K562 (cell line): ENCODE data around the gene ADORA1. TPM values are rescaled to one million over a fixed set of nuclear protein-coding genes. Genes with fewer than 3 reads are reported as not detected.

Source experiments
- ATAC-seq: fragments of 200-7000 bp; cut with Tn5 transposase; 3 replicates; pipeline ENCODE4 v1.9.1; 2020; ENCODE audit warnings: moderate library complexity
- BruUV-seq: library from RNA; stranded (reverse); fragments of 400-500 nt; replicated peaks from 2 replicates; lab custom pipeline; 2021; lab: Mats Ljungman, UMichigan
- CTCF ChIA-PET: fragments of 300-600 bp; formaldehyde crosslinking; extraction: SDS; loops from one replicate; lab custom pipeline; 2021; ENCODE audit warnings: low intra/inter-chr PET ratio; lab: Yijun Ruan, JAX
- POLR2A ChIA-PET: fragments of 300-600, 350-650 bp; sonication (Branson Sonifier 250); formaldehyde crosslinking; extraction: SDS; loops from one replicate; lab custom pipeline; 2021; ENCODE audit warnings: antibody characterized with exemption, inconsistent platforms; lab: Yijun Ruan, JAX
- DNase-seq, 4 experiments: peaks; one replicate each; pipeline versions ENCODE4 v3.0.0 to v3.0.0-alpha.2; 2011 to 2018; ENCODE audit warnings: low spot score in 3 of 4, mixed read lengths in 3 of 4; ENCODE audit errors: extremely low read depth in 1 of 4
- FAIRE-seq: peaks from 2 replicates; lab custom pipeline; 2011; peaks lifted over from hg19 to GRCh38; lab: Jason Lieb, UNC
- H2AFZ ChIP-seq: 2 replicates; pipeline ENCODE4 v1.6.0; 2011; ENCODE audit warnings: low read depth, low read length, control low read depth, inconsistent platforms
- H3K27ac ChIP-seq: fragments of 200-600 bp; 3 replicates; pipeline ENCODE4 v1.8.0; 2011; ENCODE audit warnings: low read depth, mild to moderate bottlenecking, control low read depth, inconsistent platforms, low read length, moderate library complexity, mixed read lengths; ENCODE audit errors: extremely low read depth
- H3K27me3 ChIP-seq, 2 experiments: fragments of 300-600 bp in 1 of 2; 2 replicates in 1 of 2; 3 replicates in 1 of 2; pipeline versions ENCODE4 v1.6.0 to v1.8.0; 2011; ENCODE audit warnings: inconsistent platforms in 2 of 2, low read length in 2 of 2, mild to moderate bottlenecking in 1 of 2, mixed read lengths in 1 of 2, moderate library complexity in 1 of 2; ENCODE audit not compliant: control insufficient read depth in 2 of 2, insufficient read depth in 2 of 2
- H3K36me3 ChIP-seq: fragments of 300-600 bp; 3 replicates; pipeline ENCODE4 v1.8.0; 2011; ENCODE audit warnings: mild to moderate bottlenecking, low read length, inconsistent platforms; ENCODE audit not compliant: control insufficient read depth, insufficient read depth
- H3K4me1 ChIP-seq, 2 experiments: fragments of 200-600 bp in 1 of 2; replicated peaks in 1 of 2; 2 replicates in 1 of 2; 3 replicates in 1 of 2; pipeline versions ENCODE4 v1.5.1 to v1.8.0; 2011; ENCODE audit warnings: inconsistent platforms in 2 of 2, low read length in 2 of 2, mild to moderate bottlenecking in 1 of 2, mixed read lengths in 1 of 2, moderate library complexity in 1 of 2; ENCODE audit not compliant: control insufficient read depth in 2 of 2, insufficient read depth in 2 of 2
- H3K4me2 ChIP-seq: 2 replicates; pipeline ENCODE4 v1.6.1; 2011; ENCODE audit warnings: low read length, control low read depth, inconsistent platforms, mixed read lengths; ENCODE audit not compliant: insufficient read depth
- H3K4me3 ChIP-seq: fragments of 200-600 bp; sonication (generic), shearing (Covaris generic); 2 replicates; pipeline ENCODE4 v1.5.1; 2016; ENCODE audit warnings: control low read depth, inconsistent platforms
- H3K79me2 ChIP-seq: fragments of 200-600 bp; 3 replicates; pipeline ENCODE4 v1.8.0; 2011; ENCODE audit warnings: low read length, inconsistent platforms; ENCODE audit not compliant: control insufficient read depth, insufficient read depth
- H3K9ac ChIP-seq, 2 experiments: 2 replicates each; pipeline versions ENCODE4 v1.6.0 to v1.6.1; 2011; ENCODE audit warnings: low read depth in 2 of 2, low read length in 2 of 2, control low read depth in 1 of 2, inconsistent platforms in 1 of 2, mild to moderate bottlenecking in 1 of 2, mixed read lengths in 1 of 2; ENCODE audit not compliant: insufficient read depth in 1 of 2
- H3K9me1 ChIP-seq: one replicate; pipeline ENCODE4 v1.6.0; 2011; ENCODE audit warnings: inconsistent platforms, mild to moderate bottlenecking, low read length, moderate library complexity; ENCODE audit not compliant: control insufficient read depth, insufficient read depth
- H3K9me3 ChIP-seq: replicated peaks from 2 replicates; pipeline ENCODE4 v1.5.1; 2011; ENCODE audit warnings: low read depth, low read length, inconsistent platforms; ENCODE audit not compliant: control insufficient read depth, insufficient read depth
- H4K20me1 ChIP-seq: replicated peaks from 2 replicates; pipeline ENCODE4 v1.6.1; 2011; ENCODE audit warnings: low read length, inconsistent platforms, mixed read lengths; ENCODE audit not compliant: control insufficient read depth, insufficient read depth
- EGR1 ChIP-seq: fragments of 450-650 bp; conservative IDR thresholded peaks from 2 replicates; pipeline ENCODE4 v1.6.1; 2017; ENCODE audit warnings: mild to moderate bottlenecking
- FOXA3 ChIP-seq, 2 experiments: fragments of 450-650 bp in 1 of 2; sonication (generic) in 1 of 2; formaldehyde crosslinking; IDR thresholded peaks in 1 of 2; conservative IDR thresholded peaks in 1 of 2; 2 replicates each; pipeline versions ENCODE4 v1.4.0 to v1.8.0; 2020 to 2022; ENCODE audit warnings: mild to moderate bottlenecking in 2 of 2, missing genetic modification reagents in 1 of 2
- FOXK1 ChIP-seq: sonication (generic); formaldehyde crosslinking; IDR thresholded peaks from 2 replicates; pipeline ENCODE4 v1.8.0; 2022; ENCODE audit warnings: missing genetic modification reagents, mild to moderate bottlenecking, borderline replicate concordance
- PCBP1 ChIP-seq: fragments of 200-400 bp; formaldehyde crosslinking; IDR thresholded peaks from 2 replicates; pipeline ENCODE4 v1.6.1; 2018; ENCODE audit warnings: mild to moderate bottlenecking, low read depth, low read length; ENCODE audit not compliant: poor library complexity, severe bottlenecking
- SMAD1 ChIP-seq: fragments of 150-350 bp; IDR thresholded peaks from 2 replicates; pipeline ENCODE4 v1.6.1; 2014; ENCODE audit warnings: low read length, low read depth; ENCODE audit not compliant: partially characterized antibody
- SMC3 ChIP-seq: conservative IDR thresholded peaks from 2 replicates; pipeline ENCODE4 v1.6.1; 2011; ENCODE audit warnings: low read depth, low read length, improper control_type of control experiment; ENCODE audit not compliant: insufficient read depth
- YY1 ChIP-seq, 3 experiments: IDR thresholded peaks; 2 replicates each; pipeline ENCODE4 v1.6.1; 2011; ENCODE audit warnings: low read length in 2 of 3, mild to moderate bottlenecking in 2 of 3, moderate library complexity in 2 of 3, borderline replicate concordance in 1 of 3, control low read depth in 1 of 3, low read depth in 1 of 3; ENCODE audit not compliant: insufficient read depth in 3 of 3, insufficient replicate concordance in 2 of 3, control insufficient read depth in 1 of 3, insufficient read length in 1 of 3; ENCODE audit errors: extremely low read depth in 1 of 3
- ZNF134 ChIP-seq: fragments of 250-450 bp; sonication (Bioruptor Pico); conservative IDR thresholded peaks from 2 replicates; pipeline ENCODE4 v1.4.0; 2020
- ZNF780A ChIP-seq: fragments of 250-450 bp; sonication (Bioruptor Pico); IDR thresholded peaks from 2 replicates; pipeline ENCODE4 v1.5.0; 2021; ENCODE audit warnings: mild to moderate bottlenecking
- WGBS: fragments of 100-300 bp; shearing (Covaris generic); methylation state at CpG from one replicate; pipeline ENCODE4 v1.1.6; 2016; ENCODE audit warnings: low coverage, mixed read lengths; ENCODE audit not compliant: insufficient coverage; ENCODE audit errors: missing lambda C conversion rate; 5-methylcytosine and 5-hydroxymethylcytosine counted together
- in situ Hi-C: fragments of 300-500 bp; cut with MboI; formaldehyde crosslinking; loops from 4 replicates; pipeline ENCODE4 v1.15.0; 2018; ENCODE audit warnings: inconsistent platforms, mixed read lengths
- intact Hi-C: fragments of 100-400 bp; cut with micrococcal nuclease; formaldehyde crosslinking; loops from 2 replicates; pipeline ENCODE4 v1.14.2; 2022
- polyA plus RNA-seq, 8 experiments: library from polyadenylated mRNA; depleted of rRNA in 4 of 8; stranded (reverse) in 5 of 8; unstranded in 3 of 8; fragments of >200 nt; fragmentation: Nextera tagmentation in 2 of 8; fragmentation: Illumina TruSeq in 1 of 8; extraction: Ambion mirVana in 2 of 8; extraction: Trizol in 1 of 8; gene quantifications; 2 replicates each; pipeline versions ENCODE4 v1.2.1 to v1.2.3, GENCODE V29; 2011 to 2014; ENCODE audit warnings: inconsistent platforms in 1 of 8, missing spikeins in 1 of 8
- total RNA-seq, 7 experiments: library from RNA; depleted of rRNA in 6 of 7; stranded (reverse); fragments of >200 nt in 6 of 7; fragmentation: Illumina TruSeq in 2 of 7; extraction: Trizol in 2 of 7; gene quantifications; 2 replicates each; pipeline versions ENCODE4 v1.2.1 to v1.2.3, GENCODE V29; 2011 to 2021; ENCODE audit warnings: low replicate concordance in 1 of 7

Gene ADORA1
- total and polyA plus RNA-seq, 9 of the 15 experiments (the other 6 are each of a cell fraction or from before 2014, with no cell fraction given) = not detected

GRCh38 chr1:203199002-203199401, 71.5 kb downstream of the ADORA1 start:
- Histone ChIP-seq H3K27me3 (peaks cover 33 to 41% of the 10 kb centered on the region in 2 experiments; a peak in 4 of 5 replicates), H3K4me3 (no peak overlapping the region), H3K9me1 (no peaks in the 10 kb centered on the region), H3K27ac (no peak overlapping the region), H3K79me2 (no peaks in the 10 kb centered on the region), H3K36me3 (no peaks in the 10 kb centered on the region), H3K9me3 (no peaks in the 10 kb centered on the region), H3K4me2 (no peak overlapping the region), H3K4me1 (no peaks in the 10 kb centered on the region), H3K9ac (no peak overlapping the region), H2AFZ (no peak overlapping the region), H4K20me1 (no peaks in the 10 kb centered on the region; the same call in 1 of the 2 replicates)
- ChIA-PET CTCF (no interaction called here), POLR2A (interaction anchor here (0.5 to 0.6 kb wide), 2 partner anchors 21 to 100 kb away, joined by 3 to 4 read pairs; no protein-coding TSS in a partner anchor)
- DNase-seq (no peak), ATAC-seq (no peak), FAIRE-seq (no peak)
- 0% methylated on average over 3 of the region's 3 CpGs for WGBS
- TF ChIP-seq YY1 (IDR thresholded peaks at IDR 0.05; ENCODE audit: borderline replicate concordance in 1 of 3, control insufficient read depth in 1 of 3, extremely low read depth in 1 of 3, insufficient read depth in 3 of 3, insufficient read length in 1 of 3, insufficient replicate concordance in 2 of 3, low read depth in 1 of 3, low read length in 2 of 3) (no peak), ZNF134 (CRISPR knock-in tag) (no peak), SMAD1 (no peak), PCBP1 (no peak), ZNF780A (CRISPR knock-in tag) (no peak), FOXK1 (CRISPR knock-in tag) (no peak), FOXA3 (CRISPR knock-in tag; conservative IDR thresholded peaks at IDR 0.05 in 1 of 2, IDR thresholded peaks at IDR 0.05 in 1 of 2) (no peak), EGR1 (no peak), SMC3 (no peak)
- in situ Hi-C loops (no loop called here), intact Hi-C loops (no loop called here)
- BruUV-seq = no TSS peak
